Smooth muscle cell (in vitro differentiated cells): Measurements from ENCODE around the gene PSMC5. TPM values are rescaled to one million over a fixed set of nuclear protein-coding genes. Genes with fewer than 3 reads are reported as not detected.
"Not testable (repeated sequence)": the region's sequence is repeated elsewhere in the genome, so short reads cannot be mapped to it uniquely, and the experiment has no call there.

Experiments
- DNase-seq: peaks from one replicate; lab custom pipeline; 2025; ENCODE audit not compliant: unreplicated experiment; lab: John Stamatoyannopoulos, UW
- H2AFZ ChIP-seq: fragments of 200-600 bp; sonication (generic); 2 replicates; pipeline ENCODE4 v1.6.0; 2016; ENCODE audit warnings: antibody characterized with exemption, low read depth, mild to moderate bottlenecking
- H3F3A ChIP-seq: fragments of 200-600 bp; sonication (generic); 2 replicates; pipeline ENCODE4 v1.6.0; 2017; ENCODE audit warnings: antibody characterized with exemption, low read depth
- H3K27ac ChIP-seq: fragments of 200-600 bp; sonication (generic); 2 replicates; pipeline ENCODE4 v1.5.1; 2016; ENCODE audit warnings: low read depth, mild to moderate bottlenecking
- H3K27me3 ChIP-seq: fragments of 200-600 bp; sonication (generic); 2 replicates; pipeline ENCODE4 v1.6.1; 2016; ENCODE audit warnings: low read depth, mild to moderate bottlenecking
- H3K36me3 ChIP-seq: fragments of 200-600 bp; sonication (generic); 2 replicates; pipeline ENCODE4 v1.5.1; 2016; ENCODE audit warnings: low read depth
- H3K4me1 ChIP-seq: fragments of 200-600 bp; sonication (generic); 2 replicates; pipeline ENCODE4 v1.5.1; 2016; ENCODE audit warnings: low read depth
- H3K4me2 ChIP-seq: fragments of 200-600 bp; sonication (generic); 2 replicates; pipeline ENCODE4 v1.6.0; 2016; ENCODE audit warnings: mild to moderate bottlenecking
- H3K4me3 ChIP-seq: fragments of 200-600 bp; sonication (generic); 2 replicates; pipeline ENCODE4 v1.5.1; 2016; ENCODE audit warnings: mild to moderate bottlenecking
- H3K79me2 ChIP-seq: fragments of 200-600 bp; sonication (generic); 2 replicates; pipeline ENCODE4 v1.6.0; 2016; ENCODE audit warnings: low read depth, mild to moderate bottlenecking
- H3K9ac ChIP-seq: fragments of 200-600 bp; sonication (generic); 2 replicates; pipeline ENCODE4 v1.6.0; 2016; ENCODE audit warnings: low read depth
- H3K9me3 ChIP-seq: fragments of 200-600 bp; sonication (generic); replicated peaks from 2 replicates; pipeline ENCODE4 v1.5.1; 2016; ENCODE audit warnings: low read depth
- H4K20me1 ChIP-seq: fragments of 200-600 bp; sonication (generic); 2 replicates; pipeline ENCODE4 v1.6.0; 2016; ENCODE audit warnings: low read depth
- whole genome bisulfite sequencing: methylation state at CpG from one replicate; pipeline ENCODE4 v1.1.7; 2016; ENCODE audit warnings: low lambda C conversion rate; 5-methylcytosine and 5-hydroxymethylcytosine counted together
- polyA plus RNA-seq: library from polyadenylated mRNA; unstranded; fragments of >200 nt; fragmentation: Nextera tagmentation; extraction: Ambion mirVana; gene quantifications from 2 replicates; pipeline ENCODE4 v1.2.1, GENCODE V29; 2016
- total RNA-seq: library from RNA; depleted of rRNA; stranded (reverse); fragments of >200 nt; gene quantifications from 2 replicates; pipeline ENCODE4 v1.2.3, GENCODE V29; 2014
- TF ChIP-seq, protein P1 (sequence below): fragments of 200-600 bp; sonication (generic); IDR thresholded peaks from 2 replicates; pipeline ENCODE4 v1.5.1; 2017; ENCODE audit warnings: borderline replicate concordance, mild to moderate bottlenecking, antibody characterized with exemption; ENCODE audit not compliant: insufficient read depth, poor library complexity, severe bottlenecking

PSMC5 gene
- total and polyA plus RNA-seq, 2 experiments from 2014 or later: 46.2 to 132 TPM

DNA sequence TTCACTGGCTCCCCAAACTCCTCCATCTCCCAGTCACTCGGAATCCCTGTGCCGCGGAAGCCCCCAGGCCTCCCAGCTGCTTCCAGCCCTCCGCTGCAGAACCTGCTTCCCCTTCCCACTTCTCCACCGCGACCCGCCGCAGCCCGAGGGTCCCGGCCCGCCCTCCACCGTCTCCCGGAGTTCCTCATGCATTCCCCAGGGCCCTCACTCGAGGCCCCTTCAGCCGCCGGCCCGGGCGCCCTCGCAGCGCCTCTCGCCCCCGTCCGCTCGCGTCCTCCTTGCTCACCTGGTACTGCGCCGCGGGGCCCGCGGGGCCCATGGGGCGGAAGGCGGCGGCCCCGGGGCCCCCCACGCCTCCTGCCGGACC is 14.9 kb downstream of the PSMC5 start:
- Histone ChIP-seq H3K36me3 (no peaks in the 10 kb centered on the region), H3K79me2 (peaks cover 50% of the 10 kb centered on the region), H4K20me1 (peaks cover 44% of the 10 kb centered on the region), H3K27me3 (no peaks in the 10 kb centered on the region), H3K9me3 (no peaks in the 10 kb centered on the region), H3F3A (peaks cover 10% of the 10 kb centered on the region), H2AFZ (peak overlapping the region; percentile 56), H3K27ac (peak overlapping the region; percentile 61), H3K4me3 (peak overlapping the region; percentile 71), H3K4me2 (peak overlapping the region; percentile 93), H3K9ac (peak overlapping the region; percentile 71), H3K4me1 (peaks cover 18% of the 10 kb centered on the region)
- WGBS: 2% methylated on average over 29 of the region's 36 CpGs
- peak; percentile 47 for DNase-seq
- TF ChIP-seq, protein P1, sequence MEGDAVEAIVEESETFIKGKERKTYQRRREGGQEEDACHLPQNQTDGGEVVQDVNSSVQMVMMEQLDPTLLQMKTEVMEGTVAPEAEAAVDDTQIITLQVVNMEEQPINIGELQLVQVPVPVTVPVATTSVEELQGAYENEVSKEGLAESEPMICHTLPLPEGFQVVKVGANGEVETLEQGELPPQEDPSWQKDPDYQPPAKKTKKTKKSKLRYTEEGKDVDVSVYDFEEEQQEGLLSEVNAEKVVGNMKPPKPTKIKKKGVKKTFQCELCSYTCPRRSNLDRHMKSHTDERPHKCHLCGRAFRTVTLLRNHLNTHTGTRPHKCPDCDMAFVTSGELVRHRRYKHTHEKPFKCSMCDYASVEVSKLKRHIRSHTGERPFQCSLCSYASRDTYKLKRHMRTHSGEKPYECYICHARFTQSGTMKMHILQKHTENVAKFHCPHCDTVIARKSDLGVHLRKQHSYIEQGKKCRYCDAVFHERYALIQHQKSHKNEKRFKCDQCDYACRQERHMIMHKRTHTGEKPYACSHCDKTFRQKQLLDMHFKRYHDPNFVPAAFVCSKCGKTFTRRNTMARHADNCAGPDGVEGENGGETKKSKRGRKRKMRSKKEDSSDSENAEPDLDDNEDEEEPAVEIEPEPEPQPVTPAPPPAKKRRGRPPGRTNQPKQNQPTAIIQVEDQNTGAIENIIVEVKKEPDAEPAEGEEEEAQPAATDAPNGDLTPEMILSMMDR: no peak

- Histone ChIP-seq H3K4me1 (peaks cover 18% of the 10 kb centered on the region), H3K79me2 (peaks cover 44% of the 10 kb centered on the region), H3K4me2 (peak within 1 kb of the TSS; percentile 93), H4K20me1 (peaks cover 38% of the 10 kb centered on the region), H3K27ac (peak within 1 kb of the TSS; percentile 61), H3K4me3 (peak within 1 kb of the TSS; percentile 71), H2AFZ (peak within 1 kb of the TSS; percentile 87), H3F3A (peaks cover 10% of the 10 kb centered on the region), H3K27me3 (no peaks in the 10 kb centered on the region), H3K9ac (peak within 1 kb of the TSS; percentile 76), H3K9me3 (no peaks in the 10 kb centered on the region), H3K36me3 (no peaks in the 10 kb centered on the region)
- DNase-seq: peak; percentile 94
- 1% methylated on average over 74 of the region's 92 CpGs for WGBS
- TF ChIP-seq, protein P1: no peak
These were observed 15.5 kb downstream of the PSMC5 start, which contains the start of gene SMARCD2 for GRCh38 chr17:63842540-63843386. TSS of gene SMARCD2 (minus strand) at chr17:63842685. CDS start at chr17:63842674, 11 bp downstream.

DNA sequence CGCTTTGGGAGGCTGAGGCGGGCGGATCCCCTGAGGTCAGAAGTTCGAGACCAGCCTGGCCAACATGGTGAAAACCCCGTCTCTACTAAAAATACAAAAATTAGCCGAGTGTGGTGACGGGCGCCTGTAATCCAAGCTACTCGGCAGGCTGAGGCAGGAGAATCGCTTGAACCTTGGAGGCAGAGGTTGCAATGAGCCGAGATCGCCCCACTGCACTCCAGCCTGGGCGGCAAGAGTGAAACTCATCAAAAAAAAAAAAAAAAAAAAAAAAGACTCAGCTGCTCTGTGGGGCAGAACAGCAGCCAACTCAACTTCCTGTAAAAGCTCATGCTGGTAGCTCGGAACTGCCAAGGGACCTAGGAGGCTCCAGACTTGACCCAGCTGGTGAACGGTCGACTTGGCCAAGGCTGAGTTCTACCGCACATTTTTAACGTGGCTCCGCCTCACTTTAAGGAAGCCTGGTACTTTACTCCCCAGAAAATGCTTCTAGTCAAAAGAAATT is 16.2 kb downstream of the PSMC5 start:
- H3K79me2 ChIP-seq: peaks cover 38% of the 10 kb centered on the region
- peak overlapping the region; percentile 93 for H3K4me2 ChIP-seq
- peaks cover 31% of the 10 kb centered on the region for H4K20me1 ChIP-seq
- 50% methylated on average over 19 of the region's 19 CpGs for WGBS
- H3F3A ChIP-seq, H3K9ac ChIP-seq, H3K36me3 ChIP-seq, DNase-seq, H3K9me3 ChIP-seq, H3K27me3 ChIP-seq: not testable (repeated sequence)
- peak overlapping the region; percentile 71 for H3K4me3 ChIP-seq
- peak overlapping the region; percentile 61 for H3K27ac ChIP-seq
- peaks cover 18% of the 10 kb centered on the region for H3K4me1 ChIP-seq
- H2AFZ ChIP-seq: peak overlapping the region; percentile 87

DNA sequence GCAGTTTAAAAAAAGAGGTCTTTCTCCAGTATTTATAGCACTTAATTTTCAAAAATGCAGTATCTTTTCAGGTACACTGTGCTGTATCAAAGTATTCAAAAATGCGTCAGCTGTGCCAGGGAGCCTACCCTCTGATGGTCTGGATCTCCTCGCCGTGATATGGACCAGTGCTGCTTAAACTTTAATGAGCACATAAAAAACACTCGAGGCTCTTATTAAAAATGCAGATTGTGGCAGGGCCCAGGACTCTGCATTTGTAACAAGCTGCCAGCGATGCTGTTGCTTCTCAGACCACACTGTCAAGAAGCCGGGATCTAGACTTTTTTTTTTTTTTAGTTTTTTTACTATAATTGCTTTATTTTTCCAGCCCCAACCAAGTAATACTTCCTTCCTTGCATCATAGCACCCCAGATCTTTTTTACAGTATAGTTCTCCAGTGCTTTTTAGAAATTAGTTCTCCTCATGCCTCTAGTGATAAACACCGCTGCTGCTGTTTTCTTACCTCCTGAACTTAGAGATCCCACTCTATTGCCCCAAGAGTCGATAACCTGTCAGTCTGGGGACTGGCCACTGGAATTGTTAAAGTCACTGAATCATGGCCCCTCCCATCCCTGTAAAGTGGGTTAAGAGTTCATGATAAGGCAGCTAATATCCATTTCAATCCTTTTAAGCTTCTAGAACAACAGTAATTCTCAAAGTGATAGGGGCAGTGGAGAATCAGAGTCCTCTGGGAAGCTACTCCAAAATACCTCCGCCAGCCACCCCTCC is 16.9 kb downstream of the PSMC5 start:
- H3K27me3 ChIP-seq: no peaks in the 10 kb centered on the region
- H4K20me1 ChIP-seq: peaks cover 24% of the 10 kb centered on the region
- TF ChIP-seq, protein P1: no peak
- DNase-seq: no peak
- H3K9ac ChIP-seq: no peak overlapping the region
- H3K36me3 ChIP-seq: no peaks in the 10 kb centered on the region
- H3K4me1 ChIP-seq: peaks cover 16% of the 10 kb centered on the region
- no peaks in the 10 kb centered on the region for H3K9me3 ChIP-seq
- no peak overlapping the region for H3K27ac ChIP-seq
- H2AFZ ChIP-seq: no peak overlapping the region
- 86% methylated on average over 9 of the region's 9 CpGs for WGBS
- H3K4me2 ChIP-seq: peak overlapping the region; percentile 93
- peaks cover 10% of the 10 kb centered on the region for H3F3A ChIP-seq
- H3K4me3 ChIP-seq: peak overlapping the region; percentile 71
- peaks cover 31% of the 10 kb centered on the region for H3K79me2 ChIP-seq
